Neuronal stem cell (in vitro differentiated cells): ENCODE measurements around the gene RAB34.
"Not testable (repeated sequence)": the region's sequence is repeated elsewhere in the genome, so short reads cannot be mapped to it uniquely, and the experiment has no call there.

Experiments
- DNase-seq: peaks from one replicate; pipeline ENCODE4 v3.0.0-alpha.2; 2013; ENCODE audit warnings: low spot score
- H2AFZ ChIP-seq: one replicate; pipeline ENCODE4 v1.6.1; 2013; ENCODE audit warnings: mild to moderate bottlenecking, low read length, inconsistent platforms
- H2AK5ac ChIP-seq: 2 replicates; pipeline ENCODE4 v1.6.1; 2013; ENCODE audit warnings: low read depth, mild to moderate bottlenecking, inconsistent platforms, low read length, moderate library complexity, mixed read lengths
- H2BK120ac ChIP-seq: 2 replicates; pipeline ENCODE4 v1.6.1; 2013; ENCODE audit warnings: low read depth, mild to moderate bottlenecking, inconsistent platforms, low read length, moderate library complexity, mixed read lengths
- H2BK12ac ChIP-seq: one replicate; pipeline ENCODE4 v1.6.1; 2013; ENCODE audit warnings: low read length, inconsistent platforms
- H2BK15ac ChIP-seq: 2 replicates; pipeline ENCODE4 v1.6.1; 2013; ENCODE audit warnings: mild to moderate bottlenecking, low read length, inconsistent platforms, mixed read lengths
- H2BK5ac ChIP-seq: one replicate; pipeline ENCODE4 v1.6.1; 2013; ENCODE audit warnings: inconsistent platforms, mild to moderate bottlenecking, low read length, moderate library complexity
- H3K14ac ChIP-seq: one replicate; pipeline ENCODE4 v1.6.1; 2013; ENCODE audit warnings: low read length, inconsistent platforms
- H3K18ac ChIP-seq: 2 replicates; pipeline ENCODE4 v1.6.1; 2013; ENCODE audit warnings: low read length, inconsistent platforms
- H3K23ac ChIP-seq: 2 replicates; pipeline ENCODE4 v1.6.1; 2013; ENCODE audit warnings: low read depth, mild to moderate bottlenecking, mixed read lengths, low read length, inconsistent platforms; ENCODE audit not compliant: poor library complexity
- H3K27ac ChIP-seq: replicated peaks from 3 replicates; pipeline ENCODE4 v1.5.1; 2013; ENCODE audit warnings: low read length, inconsistent platforms
- H3K27me3 ChIP-seq, 3 experiments: 2 replicates each; pipeline ENCODE4 v1.6.1; 2013; ENCODE audit warnings: low read length in 3 of 3, mild to moderate bottlenecking in 2 of 3, inconsistent platforms in 1 of 3, low read depth in 1 of 3, mixed read lengths in 1 of 3, moderate library complexity in 1 of 3; ENCODE audit not compliant: control insufficient read depth in 3 of 3, insufficient read depth in 3 of 3
- H3K36me3 ChIP-seq, 2 donors: replicated peaks in 1 of 2; 2 replicates each; pipeline ENCODE4 v1.6.1; 2013; ENCODE audit warnings: low read length in 2 of 2; ENCODE audit not compliant: control insufficient read depth in 2 of 2, insufficient read depth in 2 of 2
- H3K4ac ChIP-seq: 2 replicates; pipeline ENCODE4 v1.6.1; 2013; ENCODE audit warnings: inconsistent platforms, mild to moderate bottlenecking, low read length, moderate library complexity
- H3K4me1 ChIP-seq, 2 donors: 1 replicate in 1 of 2; 2 replicates in 1 of 2; pipeline ENCODE4 v1.6.1; 2013; ENCODE audit warnings: low read length in 2 of 2, low read depth in 1 of 2; ENCODE audit not compliant: control insufficient read depth in 2 of 2, insufficient read depth in 1 of 2
- H3K4me2 ChIP-seq: one replicate; pipeline ENCODE4 v1.6.1; 2013; ENCODE audit warnings: mild to moderate bottlenecking, low read length, inconsistent platforms; ENCODE audit not compliant: insufficient read depth, poor library complexity, severe bottlenecking
- H3K4me3 ChIP-seq, 2 donors: 2 replicates each; pipeline ENCODE4 v1.5.1; 2013; ENCODE audit warnings: low read length in 2 of 2, mild to moderate bottlenecking in 2 of 2, inconsistent platforms in 1 of 2, moderate library complexity in 1 of 2
- H3K79me1 ChIP-seq: one replicate; pipeline ENCODE4 v1.6.1; 2013; ENCODE audit warnings: low read depth, mild to moderate bottlenecking, inconsistent platforms, low read length, moderate library complexity
- H3K9ac ChIP-seq: one replicate; pipeline ENCODE4 v1.6.1; 2013; ENCODE audit warnings: mild to moderate bottlenecking, low read depth, low read length, inconsistent platforms; ENCODE audit not compliant: poor library complexity
- H3K9me3 ChIP-seq, 2 donors: replicated peaks in 1 of 2; 2 replicates each; pipeline versions ENCODE3 to v1.6.1; 2013; ENCODE audit warnings: low read length in 2 of 2, mild to moderate bottlenecking in 2 of 2, inconsistent platforms in 1 of 2, low read depth in 1 of 2, mixed read lengths in 1 of 2, moderate library complexity in 1 of 2; ENCODE audit not compliant: control insufficient read depth in 2 of 2, insufficient read depth in 1 of 2
- H4K8ac ChIP-seq: one replicate; pipeline ENCODE4 v1.6.1; 2013; ENCODE audit warnings: low read depth, mild to moderate bottlenecking, inconsistent platforms, low read length, moderate library complexity
- H4K91ac ChIP-seq: one replicate; pipeline ENCODE4 v1.6.1; 2013; ENCODE audit warnings: low read length, low read depth, mild to moderate bottlenecking, inconsistent platforms; ENCODE audit not compliant: poor library complexity
- WGBS, 2 donors: extraction: QIAGEN DNeasy Blood & Tissue Kit; methylation state at CpG; one replicate each; pipeline ENCODE4 v1.1.7; 2013; ENCODE audit warnings: missing lambda C conversion rate in 2 of 2, mixed read lengths in 1 of 2; ENCODE audit not compliant: insufficient read length in 2 of 2, insufficient replicate concordance in 1 of 2; ENCODE audit errors: extremely low coverage in 2 of 2; 5-methylcytosine and 5-hydroxymethylcytosine counted together

RAB34 gene

GRCh38 chr17:28725166-28725659 is 7.5 kb upstream of the RAB34 start:
- Histone ChIP-seq H3K9ac (peak overlapping the region; percentile 60), H2BK12ac (no peak overlapping the region), H3K4me2 (peak overlapping the region; percentile 93), H3K27me3 (no peaks in the 10 kb centered on the region), H2AK5ac (peak overlapping the region; percentile 88), H3K9me3 (peaks cover 0 to 1% of the 10 kb centered on the region in 2 donors), H2BK5ac (peak overlapping the region; percentile 96), H3K4me3 (peak overlapping the region; percentile 61 to 87), H4K91ac (no peak overlapping the region), H3K4me1 (peaks cover 24 to 28% of the 10 kb centered on the region in 2 donors), H3K14ac (no peak overlapping the region), H3K23ac (peak overlapping the region; percentile 100), H3K18ac (peak overlapping the region; percentile 15), H3K4ac (no peak overlapping the region), H3K36me3 (peaks cover 31 to 52% of the 10 kb centered on the region in 2 donors), H2BK15ac (peak overlapping the region; percentile 50), H3K27ac (peak overlapping the region; percentile 96), H2BK120ac (no peak overlapping the region), H3K79me1 (peaks cover 7% of the 10 kb centered on the region), H4K8ac (no peak overlapping the region), H2AFZ (no peak overlapping the region)
- no peak for DNase-seq
- WGBS, 2 donors: no CpG with 5 or more reads among the region's 20 CpGs

GRCh38 chr17:28724500-28725165 is 7.0 kb upstream of the RAB34 start:
- H4K8ac ChIP-seq: no peak overlapping the region
- H3K14ac ChIP-seq: no peak overlapping the region
- H3K9ac ChIP-seq: peak overlapping the region; percentile 60
- peaks cover 0 to 1% of the 10 kb centered on the region in 2 donors for H3K9me3 ChIP-seq
- WGBS, 2 donors: no CpG with 5 or more reads among the region's 10 CpGs
- no peak overlapping the region for H2BK12ac ChIP-seq
- H3K36me3 ChIP-seq: peaks cover 31 to 52% of the 10 kb centered on the region in 2 donors
- no peak overlapping the region for H2BK120ac ChIP-seq
- peaks cover 24 to 28% of the 10 kb centered on the region in 2 donors for H3K4me1 ChIP-seq
- no peak overlapping the region for H4K91ac ChIP-seq
- H3K4ac ChIP-seq: no peak overlapping the region
- no peaks in the 10 kb centered on the region for H3K27me3 ChIP-seq
- H3K79me1 ChIP-seq: peaks cover 9% of the 10 kb centered on the region
- H3K18ac ChIP-seq: no peak overlapping the region
- H3K4me3 ChIP-seq: peak overlapping the region; percentile 61 to 87
- H2AK5ac ChIP-seq: no peak overlapping the region
- peak overlapping the region; percentile 100 for H3K23ac ChIP-seq
- peak overlapping the region; percentile 93 for H3K4me2 ChIP-seq
- H2BK15ac ChIP-seq: no peak overlapping the region
- H2AFZ ChIP-seq: no peak overlapping the region
- no peak for DNase-seq
- H2BK5ac ChIP-seq: peak overlapping the region; percentile 19
- peak overlapping the region; percentile 96 for H3K27ac ChIP-seq

- not testable (repeated sequence) for H3K18ac ChIP-seq, DNase-seq, H3K79me1 ChIP-seq, H2BK12ac ChIP-seq, H2AK5ac ChIP-seq, H2BK15ac ChIP-seq, H4K91ac ChIP-seq, H3K27me3 ChIP-seq, H3K14ac ChIP-seq, H3K9me3 ChIP-seq, H2AFZ ChIP-seq, H3K4me2 ChIP-seq, H2BK120ac ChIP-seq, H3K27ac ChIP-seq, H3K4ac ChIP-seq, H4K8ac ChIP-seq
- no CpG with 5 or more reads among the region's 4 CpGs for WGBS, 2 donors
- H3K36me3 ChIP-seq: peaks cover 31 to 52% of the 10 kb centered on the region in 2 donors
- H3K4me1 ChIP-seq: peaks cover 24 to 29% of the 10 kb centered on the region in 2 donors
- peak overlapping the region; percentile 5 for H3K23ac ChIP-seq
- H2BK5ac ChIP-seq: peak overlapping the region; percentile 19
- H3K9ac ChIP-seq: peak overlapping the region; percentile 22
- peak overlapping the region in 1 of 2 donors; percentile 61 for H3K4me3 ChIP-seq
Measured at GRCh38 chr17:28723836-28724499, 6.3 kb upstream of the RAB34 start.

GRCh38 chr17:28723159-28723835 is 5.6 kb upstream of the RAB34 start:
- H3K27ac ChIP-seq: no peak overlapping the region
- no peak overlapping the region for H3K18ac ChIP-seq
- H3K4me2 ChIP-seq: no peak overlapping the region
- no peak overlapping the region for H3K14ac ChIP-seq
- H3K4me3 ChIP-seq: no peak overlapping the region
- peaks cover 0 to 1% of the 10 kb centered on the region in 2 donors for H3K9me3 ChIP-seq
- no peak overlapping the region for H4K8ac ChIP-seq
- peaks cover 31 to 52% of the 10 kb centered on the region in 2 donors for H3K36me3 ChIP-seq
- no peak overlapping the region for H2BK120ac ChIP-seq
- H3K4me1 ChIP-seq: peaks cover 29 to 35% of the 10 kb centered on the region in 2 donors
- H2BK12ac ChIP-seq: no peak overlapping the region
- H3K9ac ChIP-seq: no peak overlapping the region
- H3K23ac ChIP-seq: no peak overlapping the region
- H3K79me1 ChIP-seq: peaks cover 9% of the 10 kb centered on the region
- DNase-seq: no peak
- no peak overlapping the region for H3K4ac ChIP-seq
- WGBS, 2 donors: no CpG with 5 or more reads among the region's 6 CpGs
- H2BK5ac ChIP-seq: no peak overlapping the region
- H3K27me3 ChIP-seq: no peaks in the 10 kb centered on the region
- H4K91ac ChIP-seq: no peak overlapping the region
- no peak overlapping the region for H2AK5ac ChIP-seq
- H2BK15ac ChIP-seq: no peak overlapping the region
- H2AFZ ChIP-seq: no peak overlapping the region
